ENCODE data around the gene TSPAN8.

The TSPAN8 gene

GRCh38 chr12:71190822-71191221 lies 33.0 kb upstream of the TSPAN8 start:
- no peaks in the 10 kb centered on the region for H3K36me3 ChIP-seq (ENCODE audit: insufficient read depth)
- H3K9ac ChIP-seq, result no peak overlapping the region
- no peaks in the 10 kb centered on the region for H3K79me2 ChIP-seq (ENCODE audit: insufficient read depth, low read depth)
- no peak for TF ChIP-seq CTCF (conservative IDR thresholded peaks at IDR 0.05; ENCODE audit: low read depth, low read length)
- no peaks in the 10 kb centered on the region for H3K4me1 ChIP-seq (ENCODE audit: low read depth, poor library complexity, severe bottlenecking)
- no peaks in the 10 kb centered on the region for H3K27me3 ChIP-seq (ENCODE audit: insufficient read depth, low read depth)
- H2AFZ ChIP-seq (ENCODE audit: low read depth), result no peak overlapping the region
- no peak overlapping the region for H3K27ac ChIP-seq
- no peak overlapping the region for H3K4me2 ChIP-seq
- no peak overlapping the region for H3K4me3 ChIP-seq (IDR thresholded peaks at IDR 0.05; ENCODE audit: insufficient read depth, low read depth, low read length)
- no peaks in the 10 kb centered on the region for H4K20me1 ChIP-seq (ENCODE audit: insufficient read depth)

- H3K4me2 ChIP-seq, result no peak overlapping the region
- H3K36me3 ChIP-seq (ENCODE audit: insufficient read depth), result no peaks in the 10 kb centered on the region
- no peaks in the 10 kb centered on the region for H3K79me2 ChIP-seq (ENCODE audit: insufficient read depth, low read depth)
- no peak overlapping the region for H2AFZ ChIP-seq (ENCODE audit: low read depth)
- no peak overlapping the region for H3K27ac ChIP-seq
- H3K27me3 ChIP-seq (ENCODE audit: insufficient read depth, low read depth), result no peaks in the 10 kb centered on the region
- TF ChIP-seq CTCF (conservative IDR thresholded peaks at IDR 0.05; ENCODE audit: low read depth, low read length), result no peak
- H3K4me3 ChIP-seq (IDR thresholded peaks at IDR 0.05; ENCODE audit: insufficient read depth, low read depth, low read length), result no peak overlapping the region
- peaks cover 29% of the 10 kb centered on the region for H3K4me1 ChIP-seq (ENCODE audit: low read depth, poor library complexity, severe bottlenecking)
- H3K9ac ChIP-seq, result no peak overlapping the region
- H4K20me1 ChIP-seq (ENCODE audit: insufficient read depth), result no peaks in the 10 kb centered on the region
Measured at GRCh38 chr12:71187379-71187778, 29.6 kb upstream of the TSPAN8 start.

DNA sequence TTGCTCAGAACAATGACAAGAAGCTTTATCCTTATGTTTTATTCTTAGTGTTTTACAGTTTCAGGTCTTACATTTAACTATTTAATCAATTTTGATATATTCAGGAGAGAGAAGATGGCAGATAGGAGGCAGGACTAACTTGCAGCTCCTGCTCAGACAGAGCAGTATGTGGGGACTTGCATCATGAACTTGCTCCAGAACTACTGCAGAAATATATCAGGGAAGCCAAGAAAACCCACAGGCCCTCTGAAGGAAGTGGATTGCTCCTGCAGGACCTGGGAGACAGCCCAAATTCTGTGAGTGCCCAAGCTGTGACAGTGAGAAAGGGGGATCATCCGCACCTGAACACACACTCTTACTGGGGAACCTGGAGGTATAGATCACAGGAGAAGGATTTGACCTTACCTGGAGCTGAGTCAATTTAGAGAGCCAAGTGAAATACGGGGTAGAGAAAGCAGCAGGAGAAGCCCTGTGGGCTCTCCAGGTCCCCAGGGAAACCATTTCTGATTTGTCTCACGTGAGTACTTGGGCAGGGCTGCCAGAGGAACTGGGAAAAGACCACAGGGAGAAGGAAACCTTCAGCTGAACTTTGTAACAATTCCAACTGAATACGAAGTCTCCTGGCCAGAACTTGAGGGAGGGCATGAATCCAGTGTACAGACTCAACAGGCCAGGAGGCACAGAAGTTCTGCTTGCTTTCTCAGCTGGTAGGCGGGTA lies 28.9 kb upstream of the TSPAN8 start:
- Histone ChIP-seq H3K27ac (no peak overlapping the region), H4K20me1 (ENCODE audit: insufficient read depth) (no peaks in the 10 kb centered on the region), H3K4me1 (ENCODE audit: low read depth, poor library complexity, severe bottlenecking) (peaks cover 32% of the 10 kb centered on the region), H3K27me3 (ENCODE audit: insufficient read depth, low read depth) (no peaks in the 10 kb centered on the region), H3K36me3 (ENCODE audit: insufficient read depth) (no peaks in the 10 kb centered on the region), H3K4me3 (IDR thresholded peaks at IDR 0.05; ENCODE audit: insufficient read depth, low read depth, low read length) (no peak overlapping the region), H3K9ac (no peak overlapping the region), H3K79me2 (ENCODE audit: insufficient read depth, low read depth) (no peaks in the 10 kb centered on the region), H2AFZ (ENCODE audit: low read depth) (no peak overlapping the region), H3K4me2 (no peak overlapping the region)
- no peak for TF ChIP-seq CTCF (conservative IDR thresholded peaks at IDR 0.05; ENCODE audit: low read depth, low read length)

GRCh38 chr12:71183846-71184245 lies 26.0 kb upstream of the TSPAN8 start:
- Histone ChIP-seq H3K27me3 (ENCODE audit: insufficient read depth, low read depth) (no peaks in the 10 kb centered on the region), H3K4me1 (ENCODE audit: low read depth, poor library complexity, severe bottlenecking) (peaks cover 32% of the 10 kb centered on the region), H3K9ac (peak overlapping the region; percentile 27), H3K4me2 (peak overlapping the region; percentile 86), H3K27ac (peak overlapping the region; percentile 56), H4K20me1 (ENCODE audit: insufficient read depth) (no peaks in the 10 kb centered on the region), H3K4me3 (IDR thresholded peaks at IDR 0.05; ENCODE audit: insufficient read depth, low read depth, low read length) (no peak overlapping the region), H3K79me2 (ENCODE audit: insufficient read depth, low read depth) (no peaks in the 10 kb centered on the region), H2AFZ (ENCODE audit: low read depth) (peak overlapping the region; percentile 27), H3K36me3 (ENCODE audit: insufficient read depth) (no peaks in the 10 kb centered on the region)
- TF ChIP-seq CTCF (conservative IDR thresholded peaks at IDR 0.05; ENCODE audit: low read depth, low read length), result no peak
